Right lobe of liver (tissue), 4 donors: Measurements from ENCODE around the gene CIROP.

Source experiments
- POLR2A ChIP-seq: fragments of 450-650 bp; IDR thresholded peaks from one replicate; pipeline ENCODE4 v1.6.1; 2017; ENCODE audit warnings: antibody characterized with exemption, mild to moderate bottlenecking
- TF ChIP-seq, protein P1 (sequence below), 4 donors: fragments of 200-600 bp in 3 of 4; fragments of 450-650 bp in 1 of 4; IDR thresholded peaks; one replicate each; pipeline versions ENCODE4 v1.5.1 to v1.8.0; 2016 to 2022; ENCODE audit warnings: antibody characterized with exemption in 4 of 4, mild to moderate bottlenecking in 2 of 4
- donor health status: DM: no; HTN: no; CAD: no.
- donor health status: DM: no; HTN: no; CAD: no.
- donor health status: DM: no; HTN: yes; CAD: no.

DNA sequence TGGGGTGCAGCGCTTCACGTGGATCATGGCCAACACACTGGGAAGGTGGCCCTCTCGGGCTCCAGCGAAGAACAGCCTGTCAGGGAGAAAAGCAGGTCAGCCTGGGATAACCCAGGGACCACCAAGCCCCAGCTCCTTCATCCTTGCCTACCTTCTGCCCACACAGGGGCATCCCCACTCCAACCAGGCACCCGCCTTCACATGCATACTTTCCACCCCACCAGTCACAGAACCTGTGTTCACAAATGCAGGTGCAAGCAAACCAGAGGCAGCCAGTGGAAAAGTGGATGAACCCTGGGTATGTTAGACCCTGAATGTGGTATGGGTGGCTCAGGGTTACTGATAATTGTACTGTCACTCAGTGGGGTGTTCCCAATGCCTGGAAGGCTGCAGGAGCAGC, 26.7 kb upstream of the CIROP start:
- TF ChIP-seq, protein P1, sequence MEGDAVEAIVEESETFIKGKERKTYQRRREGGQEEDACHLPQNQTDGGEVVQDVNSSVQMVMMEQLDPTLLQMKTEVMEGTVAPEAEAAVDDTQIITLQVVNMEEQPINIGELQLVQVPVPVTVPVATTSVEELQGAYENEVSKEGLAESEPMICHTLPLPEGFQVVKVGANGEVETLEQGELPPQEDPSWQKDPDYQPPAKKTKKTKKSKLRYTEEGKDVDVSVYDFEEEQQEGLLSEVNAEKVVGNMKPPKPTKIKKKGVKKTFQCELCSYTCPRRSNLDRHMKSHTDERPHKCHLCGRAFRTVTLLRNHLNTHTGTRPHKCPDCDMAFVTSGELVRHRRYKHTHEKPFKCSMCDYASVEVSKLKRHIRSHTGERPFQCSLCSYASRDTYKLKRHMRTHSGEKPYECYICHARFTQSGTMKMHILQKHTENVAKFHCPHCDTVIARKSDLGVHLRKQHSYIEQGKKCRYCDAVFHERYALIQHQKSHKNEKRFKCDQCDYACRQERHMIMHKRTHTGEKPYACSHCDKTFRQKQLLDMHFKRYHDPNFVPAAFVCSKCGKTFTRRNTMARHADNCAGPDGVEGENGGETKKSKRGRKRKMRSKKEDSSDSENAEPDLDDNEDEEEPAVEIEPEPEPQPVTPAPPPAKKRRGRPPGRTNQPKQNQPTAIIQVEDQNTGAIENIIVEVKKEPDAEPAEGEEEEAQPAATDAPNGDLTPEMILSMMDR (IDR thresholded peaks at IDR 0.05), result no peak
- no peak for TF ChIP-seq POLR2A
